ENCODE data around the gene IL15.

Gene IL15

GRCh38 chr4:141763374-141763773 lies 127.0 kb downstream of the IL15 start:
- no peak for TF ChIP-seq GATA3 (IDR thresholded peaks at IDR 0.05; ENCODE audit: low read depth, low read length)
- no peak for TF ChIP-seq GATA2 (IDR thresholded peaks at IDR 0.05; ENCODE audit: low read depth, low read length)

GRCh38 chr4:141768954-141769353 lies 132.6 kb downstream of the IL15 start:
- TF ChIP-seq GATA2 (IDR thresholded peaks at IDR 0.05; ENCODE audit: low read depth, low read length): no peak
- TF ChIP-seq GATA3 (IDR thresholded peaks at IDR 0.05; ENCODE audit: low read depth, low read length): no peak

- TF ChIP-seq GATA2 (IDR thresholded peaks at IDR 0.05; ENCODE audit: low read depth, low read length): no peak
These were observed 135.8 kb downstream of the IL15 start for GRCh38 chr4:141771889-141772830.

- TF ChIP-seq GATA2 (IDR thresholded peaks at IDR 0.05; ENCODE audit: low read depth, low read length) (no peak), GATA3 (IDR thresholded peaks at IDR 0.05; ENCODE audit: low read depth, low read length) (no peak)
These were observed 136.5 kb downstream of the IL15 start for GRCh38 chr4:141772838-141773237.

GRCh38 chr4:141782205-141782604 lies 145.8 kb downstream of the IL15 start:
- TF ChIP-seq GATA3 (IDR thresholded peaks at IDR 0.05; ENCODE audit: low read depth, low read length): no peak

Measured in SH-SY5Y (cell line).